ENCODE measurements around the gene PHRF1. TPM values are rescaled to one million over a fixed set of nuclear protein-coding genes. Genes with fewer than 3 reads are reported as not detected.
A peak's percentile ranks its signal among the peaks of the same experiment; 100 is the strongest.

Gene PHRF1
- total RNA-seq, 2 experiments from 2014 or later: 46.8 to 48.6 TPM

GRCh38 chr11:628056-628455 is 51.8 kb downstream of the PHRF1 start:
- Mint-ChIP-seq H3K36me3 (ENCODE audit: low read depth) (peaks cover 2% of the 10 kb centered on the region), H3K4me3 (no peak overlapping the region), H3K9me3 (no peaks in the 10 kb centered on the region), H3K27me3 (peaks cover 27% of the 10 kb centered on the region), H3K27ac (peak overlapping the region; percentile 38), H3K4me1 (peaks cover 21% of the 10 kb centered on the region)
- CTCF ChIA-PET: no interaction called here
- no peak for DNase-seq
- POLR2A ChIA-PET: no interaction called here

- Mint-ChIP-seq H3K4me3 (peak overlapping the region; percentile 18), H3K36me3 (ENCODE audit: low read depth) (peaks cover 2% of the 10 kb centered on the region), H3K9me3 (no peaks in the 10 kb centered on the region), H3K27me3 (peaks cover 27% of the 10 kb centered on the region), H3K27ac (peak overlapping the region; percentile 21), H3K4me1 (peaks cover 21% of the 10 kb centered on the region)
- no peak for DNase-seq
- ChIA-PET POLR2A (interaction anchor here (1.0 kb wide), 1 partner anchor 8 kb away, joined by 7 read pairs; no protein-coding TSS in a partner anchor), CTCF (interaction anchor here (0.7 kb wide), 1 partner anchor 52 kb away, joined by 3 read pairs; no protein-coding TSS in a partner anchor)
These were observed 52.9 kb downstream of the PHRF1 start for GRCh38 chr11:629237-629583.

GRCh38 chr11:630871-631270 is 54.6 kb downstream of the PHRF1 start:
- Mint-ChIP-seq H3K4me3 (no peak overlapping the region), H3K36me3 (ENCODE audit: low read depth) (peaks cover 2% of the 10 kb centered on the region), H3K4me1 (peaks cover 21% of the 10 kb centered on the region), H3K27ac (no peak overlapping the region), H3K9me3 (no peaks in the 10 kb centered on the region), H3K27me3 (peaks cover 32% of the 10 kb centered on the region)
- no peak for DNase-seq
- ChIA-PET CTCF (no interaction called here), POLR2A (no interaction called here)

GRCh38 chr11:635945-636510 is 59.8 kb downstream of the PHRF1 start:
- DNase-seq: no peak
- CTCF ChIA-PET: interaction anchor here (0.7 kb wide), 1 partner anchor 171 kb away, joined by 3 read pairs; no protein-coding TSS in a partner anchor
- POLR2A ChIA-PET: no interaction called here

GRCh38 chr11:636511-637332 is 60.5 kb downstream of the PHRF1 start, which contains the start of gene DRD4:
Gene DRD4 (plus strand): TSS chr11:637269. CDS start chr11:637305, 36 bp downstream.
- POLR2A ChIA-PET: no interaction called here
- Mint-ChIP-seq H3K4me1 (peaks cover 11% of the 10 kb centered on the region), H3K27ac (peak within 1 kb of the TSS; percentile 50), H3K9me3 (no peaks in the 10 kb centered on the region), H3K36me3 (ENCODE audit: low read depth) (no peaks in the 10 kb centered on the region), H3K27me3 (peaks cover 37% of the 10 kb centered on the region), H3K4me3 (no peak within 1 kb of the TSS)
- CTCF ChIA-PET: no interaction called here
- DNase-seq: no peak

More at GRCh38 chr11:635945-636510, 59.8 kb downstream of the PHRF1 start:
- H3K9me3 Mint-ChIP-seq: no peaks in the 10 kb centered on the region
- H3K27ac Mint-ChIP-seq: no peak overlapping the region
- peaks cover 11% of the 10 kb centered on the region for H3K4me1 Mint-ChIP-seq
- H3K4me3 Mint-ChIP-seq: no peak overlapping the region
- H3K27me3 Mint-ChIP-seq: peaks cover 37% of the 10 kb centered on the region
- no peaks in the 10 kb centered on the region for H3K36me3 Mint-ChIP-seq (ENCODE audit: low read depth)

- Mint-ChIP-seq H3K9me3 (no peaks in the 10 kb centered on the region), H3K27ac (no peak overlapping the region), H3K4me3 (no peak overlapping the region), H3K36me3 (ENCODE audit: low read depth) (no peaks in the 10 kb centered on the region), H3K27me3 (peaks cover 37% of the 10 kb centered on the region), H3K4me1 (peaks cover 11% of the 10 kb centered on the region)
- ChIA-PET POLR2A (no interaction called here), CTCF (no interaction called here)
- no peak for DNase-seq
These were observed 61.0 kb downstream of the PHRF1 start for GRCh38 chr11:637333-637592.

- ChIA-PET CTCF (interaction anchor here (1.1 kb wide), 1 partner anchor 109 kb away, joined by 3 read pairs; the partner anchor contains the start of gene TALDO1), POLR2A (no interaction called here)
- Mint-ChIP-seq H3K36me3 (ENCODE audit: low read depth) (no peaks in the 10 kb centered on the region), H3K4me1 (peaks cover 11% of the 10 kb centered on the region), H3K27me3 (peaks cover 36% of the 10 kb centered on the region), H3K27ac (peak overlapping the region; percentile 50), H3K4me3 (no peak overlapping the region), H3K9me3 (no peaks in the 10 kb centered on the region)
- DNase-seq: no peak
These were observed 61.6 kb downstream of the PHRF1 start for GRCh38 chr11:637593-638521.

GRCh38 chr11:638631-639331 is 62.5 kb downstream of the PHRF1 start:
- DNase-seq: no peak
- Mint-ChIP-seq H3K9me3 (no peaks in the 10 kb centered on the region), H3K27me3 (peaks cover 35% of the 10 kb centered on the region), H3K4me1 (peaks cover 11% of the 10 kb centered on the region), H3K4me3 (no peak overlapping the region), H3K36me3 (ENCODE audit: low read depth) (no peaks in the 10 kb centered on the region), H3K27ac (peak overlapping the region; percentile 36)
- ChIA-PET CTCF (interaction anchor here (1.1 kb wide), 1 partner anchor 109 kb away, joined by 3 read pairs; the partner anchor contains the start of gene TALDO1), POLR2A (no interaction called here)

- Mint-ChIP-seq H3K36me3 (ENCODE audit: low read depth) (no peaks in the 10 kb centered on the region), H3K9me3 (no peaks in the 10 kb centered on the region), H3K27ac (no peak overlapping the region), H3K27me3 (peaks cover 35% of the 10 kb centered on the region), H3K4me1 (peaks cover 11% of the 10 kb centered on the region), H3K4me3 (no peak overlapping the region)
- no peak for DNase-seq
- POLR2A ChIA-PET: no interaction called here
- CTCF ChIA-PET: no interaction called here
These were observed 63.2 kb downstream of the PHRF1 start for GRCh38 chr11:639332-639955.

GRCh38 chr11:640021-640706 is 63.9 kb downstream of the PHRF1 start:
- no peak for DNase-seq
- Mint-ChIP-seq H3K27ac (no peak overlapping the region), H3K4me3 (no peak overlapping the region), H3K9me3 (no peaks in the 10 kb centered on the region), H3K36me3 (ENCODE audit: low read depth) (no peaks in the 10 kb centered on the region), H3K4me1 (peaks cover 11% of the 10 kb centered on the region), H3K27me3 (peaks cover 30% of the 10 kb centered on the region)
- ChIA-PET POLR2A (no interaction called here), CTCF (interaction anchor here (1.0 kb wide), 1 partner anchor 30 kb away, joined by 3 read pairs; no protein-coding TSS in a partner anchor)

- ChIA-PET POLR2A (no interaction called here), CTCF (no interaction called here)
- Mint-ChIP-seq H3K9me3 (no peaks in the 10 kb centered on the region), H3K36me3 (ENCODE audit: low read depth) (peaks cover 3% of the 10 kb centered on the region), H3K27me3 (peaks cover 20% of the 10 kb centered on the region), H3K4me1 (peaks cover 14% of the 10 kb centered on the region), H3K27ac (no peak overlapping the region), H3K4me3 (no peak overlapping the region)
- no peak for DNase-seq
These were observed 65.6 kb downstream of the PHRF1 start for GRCh38 chr11:641806-642370.
